Measurements from ENCODE around the gene LPIN1. TPM values are rescaled to one million over a fixed set of nuclear protein-coding genes. Genes with fewer than 3 reads are reported as not detected.

The LPIN1 gene
- total and polyA plus RNA-seq, 2 of the 13 experiments (the other 11 are each of a cell fraction or from before 2014, with no cell fraction given): 9.7 to 19.4 TPM

GRCh38 chr2:11835403-11835802 lies 89.0 kb downstream of the LPIN1 start (continued):
- TF ChIP-seq PRDM4 (CRISPR knock-in tag; IDR thresholded peaks at IDR 0.05; ENCODE audit: borderline replicate concordance) (no peak), ZNF234 (CRISPR knock-in tag; conservative IDR thresholded peaks at IDR 0.05) (no peak), KLF13 (CRISPR knock-in tag; IDR thresholded peaks at IDR 0.05) (no peak)

GRCh38 chr2:11836647-11837219 lies 90.3 kb downstream of the LPIN1 start:
- FAIRE-seq: no peak
- intact Hi-C loops (cut with micrococcal nuclease; ENCODE audit: unreplicated experiment): no loop called here

More at GRCh38 chr2:11836647-11837219, 90.3 kb downstream of the LPIN1 start:
- no peak for DNase-seq (ENCODE audit: low spot score)
- no TSS peak for BruUV-seq (replicated peaks)
- peaks cover 46% of the 10 kb centered on the region for H3K4me1 ChIP-seq (ENCODE audit: insufficient read depth, low read length)
- no peaks in the 10 kb centered on the region for H4K20me1 ChIP-seq (ENCODE audit: insufficient read depth, low read length)
- H3K9ac ChIP-seq (ENCODE audit: insufficient read depth, low read depth, low read length): no peak overlapping the region
- no peaks in the 10 kb centered on the region for H3K36me3 ChIP-seq (replicated peaks in 1 of 2; ENCODE audit: control insufficient read depth in 1 of 2, insufficient read depth in 2 of 2, low read length in 2 of 2)
- ATAC-seq: no peak
- no peaks in the 10 kb centered on the region for H3K79me2 ChIP-seq (ENCODE audit: insufficient read depth, low read length)
- TF ChIP-seq JDP2 (CRISPR knock-in tag; IDR thresholded peaks at IDR 0.05; ENCODE audit: borderline replicate concordance) (no peak), ZNF83 (CRISPR knock-in tag; IDR thresholded peaks at IDR 0.05; ENCODE audit: borderline replicate concordance) (no peak)
- CTCF ChIA-PET (ENCODE audit: low intra/inter-chr PET ratio, low total read pairs): no interaction called here
- peaks cover 1 to 12% of the 10 kb centered on the region in 2 experiments; a peak in 2 of 5 replicates for H3K27me3 ChIP-seq (ENCODE audit: control insufficient read depth in 1 of 2, insufficient read depth in 2 of 2, low read length in 2 of 2)
- no peak overlapping the region for H3K4me2 ChIP-seq (ENCODE audit: low read depth, low read length)
- peaks cover 5% of the 10 kb centered on the region; the same call in 1 of the 2 replicates for H3K9me3 ChIP-seq (ENCODE audit: low read length)
- H3K4me3 ChIP-seq (replicated peaks in 1 of 3; ENCODE audit: insufficient read depth in 1 of 3, low read depth in 2 of 3, low read length in 3 of 3): no peak overlapping the region
- 34% methylated on average over 7 of the region's 7 CpGs for WGBS (ENCODE audit: low lambda C conversion rate)
- POLR2A ChIA-PET: no interaction called here
- H2AFZ ChIP-seq (ENCODE audit: low read length): no peak overlapping the region
- in situ Hi-C loops (cut with HindIII; ENCODE audit: extremely low pct_ligation_motif_present, low pct_unique_long_range_greater_than_20kb): loop anchor here (10.0 kb wide), 1 partner anchor 1168 kb away; no protein-coding TSS in a partner anchor
- H3K27ac ChIP-seq (ENCODE audit: extremely low read length, insufficient read depth, low read length): no peak overlapping the region
